ENCODE measurements around the gene DAAM2. TPM values are rescaled to one million over a fixed set of nuclear protein-coding genes. Genes with fewer than 3 reads are reported as not detected.

The DAAM2 gene
- total and polyA plus RNA-seq, 4 donors, result 1.9 to 17.0 (median 4.4) TPM

- H3K4me3 ChIP-seq (ENCODE audit: low read depth in 1 of 3, low read length in 3 of 3), result no peak overlapping the region
- 91% methylated on average over 4 of the region's 4 CpGs for WGBS
- TF ChIP-seq JUND (IDR thresholded peaks at IDR 0.05) (no peak), NR2F2 (IDR thresholded peaks at IDR 0.05) (no peak), TAF1 (conservative IDR thresholded peaks at IDR 0.05) (no peak)
- no peak for DNase-seq (ENCODE audit: low spot score)
- H3K36me3 ChIP-seq (ENCODE audit: control insufficient read depth in 4 of 4, insufficient read depth in 3 of 4, low read depth in 1 of 4, low read length in 3 of 4), result no peaks in the 10 kb centered on the region
- H3K9me3 ChIP-seq (ENCODE audit: control insufficient read depth in 4 of 4, low read length in 3 of 4), result no peaks in the 10 kb centered on the region
- no peaks in the 10 kb centered on the region for H3K4me1 ChIP-seq (ENCODE audit: control insufficient read depth in 4 of 4, insufficient read depth in 4 of 4, low read length in 3 of 4)
- H3K27ac ChIP-seq (ENCODE audit: low read depth in 1 of 2, low read length in 2 of 2), result no peak overlapping the region
- H3K27me3 ChIP-seq (ENCODE audit: control insufficient read depth in 4 of 4, insufficient read depth in 4 of 4, low read length in 3 of 4), result no peaks in the 10 kb centered on the region
- no peak overlapping the region for H3K9ac ChIP-seq (ENCODE audit: low read depth in 1 of 2, low read length in 2 of 2)
Observed at GRCh38 chr6:39834278-39834677, 42.1 kb downstream of the DAAM2 start.

- no peaks in the 10 kb centered on the region for H3K4me1 ChIP-seq (ENCODE audit: control insufficient read depth in 4 of 4, insufficient read depth in 4 of 4, low read length in 3 of 4)
- TF ChIP-seq REST (IDR thresholded peaks at IDR 0.05), result no peak
- TF ChIP-seq JUND (IDR thresholded peaks at IDR 0.05), result no peak
- no peak for TF ChIP-seq ZBTB33 (IDR thresholded peaks at IDR 0.05)
- TF ChIP-seq TAF1 (conservative IDR thresholded peaks at IDR 0.05), result no peak
- no peak for TF ChIP-seq SP1 (IDR thresholded peaks at IDR 0.05)
- TF ChIP-seq CTCF (IDR thresholded peaks at IDR 0.05; ENCODE audit: low read depth, low read length, missing input control), result no peak
- no peak for TF ChIP-seq NR2F2 (IDR thresholded peaks at IDR 0.05)
- no peaks in the 10 kb centered on the region for H3K27me3 ChIP-seq (ENCODE audit: control insufficient read depth in 4 of 4, insufficient read depth in 4 of 4, low read length in 3 of 4)
Observed at GRCh38 chr6:39834866-39835265, 42.7 kb downstream of the DAAM2 start.

GRCh38 chr6:39835821-39836295 lies 43.7 kb downstream of the DAAM2 start:
- H3K9ac ChIP-seq (ENCODE audit: low read depth in 1 of 2, low read length in 2 of 2), result no peak overlapping the region
- H3K4me3 ChIP-seq (ENCODE audit: low read depth in 1 of 3, low read length in 3 of 3), result no peak overlapping the region
- no peaks in the 10 kb centered on the region for H3K4me1 ChIP-seq (ENCODE audit: control insufficient read depth in 4 of 4, insufficient read depth in 4 of 4, low read length in 3 of 4)
- TF ChIP-seq NR2F2 (IDR thresholded peaks at IDR 0.05) (no peak), ZBTB33 (IDR thresholded peaks at IDR 0.05) (no peak), TAF1 (conservative IDR thresholded peaks at IDR 0.05) (no peak)
- no peaks in the 10 kb centered on the region for H3K27me3 ChIP-seq (ENCODE audit: control insufficient read depth in 4 of 4, insufficient read depth in 4 of 4, low read length in 3 of 4)
- no peaks in the 10 kb centered on the region for H3K9me3 ChIP-seq (ENCODE audit: control insufficient read depth in 4 of 4, low read length in 3 of 4)
- no peak for DNase-seq (ENCODE audit: low spot score)
- no peaks in the 10 kb centered on the region for H3K36me3 ChIP-seq (ENCODE audit: control insufficient read depth in 4 of 4, insufficient read depth in 3 of 4, low read depth in 1 of 4, low read length in 3 of 4)
- WGBS, result 75% methylated on average over 2 of the region's 2 CpGs
- H3K27ac ChIP-seq (ENCODE audit: low read depth in 1 of 2, low read length in 2 of 2), result no peak overlapping the region

More at GRCh38 chr6:39834866-39835265, 42.7 kb downstream of the DAAM2 start:
- Histone ChIP-seq H3K9me3 (ENCODE audit: control insufficient read depth in 4 of 4, low read length in 3 of 4) (no peaks in the 10 kb centered on the region), H3K27ac (ENCODE audit: low read depth in 1 of 2, low read length in 2 of 2) (no peak overlapping the region), H3K9ac (ENCODE audit: low read depth in 1 of 2, low read length in 2 of 2) (no peak overlapping the region), H3K4me3 (ENCODE audit: low read depth in 1 of 3, low read length in 3 of 3) (no peak overlapping the region), H3K36me3 (ENCODE audit: control insufficient read depth in 4 of 4, insufficient read depth in 3 of 4, low read depth in 1 of 4, low read length in 3 of 4) (no peaks in the 10 kb centered on the region)
- WGBS, result 93% methylated on average over 5 of the region's 5 CpGs
- DNase-seq (ENCODE audit: low spot score), result no peak

All from liver (tissue), 9 donors.